NT2/D1 (cell line): ENCODE measurements around the gene CABLES2.

Experiments used
- SUZ12 ChIP-seq: IDR thresholded peaks from 2 replicates; pipeline ENCODE4 v1.6.1; 2011; ENCODE audit not compliant: insufficient read length, insufficient read depth; ENCODE audit errors: extremely low read depth
- ZNF274 ChIP-seq: IDR thresholded peaks from 2 replicates; pipeline ENCODE4 v1.6.1; 2011; ENCODE audit warnings: mild to moderate bottlenecking, low read depth, low read length

- no peak for TF ChIP-seq ZNF274
- no peak for TF ChIP-seq SUZ12
Measured at GRCh38 chr20:62429455-62430310, 22.6 kb upstream of the CABLES2 start.
